Measurements from ENCODE around the gene TIMD4.

Gene TIMD4

DNA sequence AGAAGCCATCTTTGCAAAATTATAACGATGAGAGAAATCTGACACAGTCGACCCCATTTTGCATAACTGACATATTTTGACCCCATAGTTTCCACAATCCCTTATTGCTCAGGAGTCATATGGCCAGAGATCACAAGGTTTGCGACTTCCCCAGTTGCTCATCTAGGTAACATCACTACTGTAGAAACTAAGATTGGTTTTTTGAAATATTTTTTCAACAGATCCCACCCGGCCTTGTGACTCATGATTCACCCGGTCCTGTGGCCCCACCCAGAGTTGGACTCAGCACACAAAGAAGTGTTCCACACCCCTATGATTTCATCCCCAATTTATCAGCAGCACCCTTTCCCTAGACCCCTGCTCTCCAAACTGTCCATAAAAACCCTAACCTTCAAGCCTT lies 50.2 kb downstream of the TIMD4 start:
- TF ChIP-seq ZBTB7A (IDR thresholded peaks at IDR 0.05; ENCODE audit: low read depth) (no peak), TCF12 (IDR thresholded peaks at IDR 0.05; ENCODE audit: low read depth) (no peak), EGR1 (IDR thresholded peaks at IDR 0.05) (no peak), TAF1 (IDR thresholded peaks at IDR 0.05; ENCODE audit: low read depth) (no peak), FOXM1 (IDR thresholded peaks at IDR 0.05; ENCODE audit: borderline replicate concordance, low read depth) (no peak), TEAD4 (IDR thresholded peaks at IDR 0.05) (no peak), RAD21 (IDR thresholded peaks at IDR 0.05; ENCODE audit: low read depth) (no peak), CEBPB (IDR thresholded peaks at IDR 0.05) (no peak), EP300 (IDR thresholded peaks at IDR 0.05; ENCODE audit: borderline replicate concordance) (no peak), NFIC (IDR thresholded peaks at IDR 0.05) (no peak), CREB1 (IDR thresholded peaks at IDR 0.05; ENCODE audit: low read depth) (no peak), YY1 (IDR thresholded peaks at IDR 0.05; ENCODE audit: low read depth) (no peak)
- TF ChIP-seq, protein P1, sequence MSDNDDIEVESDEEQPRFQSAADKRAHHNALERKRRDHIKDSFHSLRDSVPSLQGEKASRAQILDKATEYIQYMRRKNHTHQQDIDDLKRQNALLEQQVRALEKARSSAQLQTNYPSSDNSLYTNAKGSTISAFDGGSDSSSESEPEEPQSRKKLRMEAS (IDR thresholded peaks at IDR 0.05) = no peak
- TF ChIP-seq, protein P2, sequence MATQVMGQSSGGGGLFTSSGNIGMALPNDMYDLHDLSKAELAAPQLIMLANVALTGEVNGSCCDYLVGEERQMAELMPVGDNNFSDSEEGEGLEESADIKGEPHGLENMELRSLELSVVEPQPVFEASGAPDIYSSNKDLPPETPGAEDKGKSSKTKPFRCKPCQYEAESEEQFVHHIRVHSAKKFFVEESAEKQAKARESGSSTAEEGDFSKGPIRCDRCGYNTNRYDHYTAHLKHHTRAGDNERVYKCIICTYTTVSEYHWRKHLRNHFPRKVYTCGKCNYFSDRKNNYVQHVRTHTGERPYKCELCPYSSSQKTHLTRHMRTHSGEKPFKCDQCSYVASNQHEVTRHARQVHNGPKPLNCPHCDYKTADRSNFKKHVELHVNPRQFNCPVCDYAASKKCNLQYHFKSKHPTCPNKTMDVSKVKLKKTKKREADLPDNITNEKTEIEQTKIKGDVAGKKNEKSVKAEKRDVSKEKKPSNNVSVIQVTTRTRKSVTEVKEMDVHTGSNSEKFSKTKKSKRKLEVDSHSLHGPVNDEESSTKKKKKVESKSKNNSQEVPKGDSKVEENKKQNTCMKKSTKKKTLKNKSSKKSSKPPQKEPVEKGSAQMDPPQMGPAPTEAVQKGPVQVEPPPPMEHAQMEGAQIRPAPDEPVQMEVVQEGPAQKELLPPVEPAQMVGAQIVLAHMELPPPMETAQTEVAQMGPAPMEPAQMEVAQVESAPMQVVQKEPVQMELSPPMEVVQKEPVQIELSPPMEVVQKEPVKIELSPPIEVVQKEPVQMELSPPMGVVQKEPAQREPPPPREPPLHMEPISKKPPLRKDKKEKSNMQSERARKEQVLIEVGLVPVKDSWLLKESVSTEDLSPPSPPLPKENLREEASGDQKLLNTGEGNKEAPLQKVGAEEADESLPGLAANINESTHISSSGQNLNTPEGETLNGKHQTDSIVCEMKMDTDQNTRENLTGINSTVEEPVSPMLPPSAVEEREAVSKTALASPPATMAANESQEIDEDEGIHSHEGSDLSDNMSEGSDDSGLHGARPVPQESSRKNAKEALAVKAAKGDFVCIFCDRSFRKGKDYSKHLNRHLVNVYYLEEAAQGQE (IDR thresholded peaks at IDR 0.05; ENCODE audit: low read depth) = no peak
- TF ChIP-seq, protein P3, sequence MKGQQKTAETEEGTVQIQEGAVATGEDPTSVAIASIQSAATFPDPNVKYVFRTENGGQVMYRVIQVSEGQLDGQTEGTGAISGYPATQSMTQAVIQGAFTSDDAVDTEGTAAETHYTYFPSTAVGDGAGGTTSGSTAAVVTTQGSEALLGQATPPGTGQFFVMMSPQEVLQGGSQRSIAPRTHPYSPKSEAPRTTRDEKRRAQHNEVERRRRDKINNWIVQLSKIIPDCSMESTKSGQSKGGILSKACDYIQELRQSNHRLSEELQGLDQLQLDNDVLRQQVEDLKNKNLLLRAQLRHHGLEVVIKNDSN (IDR thresholded peaks at IDR 0.05) = no peak

DNA sequence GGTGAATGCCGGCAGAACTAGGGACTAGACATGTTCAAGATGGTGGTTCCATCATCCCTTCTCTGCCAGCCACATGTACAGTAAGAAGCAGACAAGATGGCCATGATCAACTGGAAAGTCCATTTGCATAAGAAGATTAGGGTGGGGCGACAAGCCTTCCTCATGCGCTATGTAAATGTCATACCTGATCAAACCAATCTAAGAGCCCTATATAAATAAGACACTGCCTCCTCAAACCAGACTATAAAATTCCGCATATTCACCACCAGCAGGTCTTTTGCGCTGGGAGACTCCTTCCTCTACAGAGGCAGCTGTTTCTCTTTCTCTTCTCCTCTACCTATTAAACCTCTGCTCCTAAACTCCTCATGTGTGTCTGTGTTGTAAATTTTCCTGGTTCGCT lies 53.8 kb downstream of the TIMD4 start:
- TF ChIP-seq TEAD4 (IDR thresholded peaks at IDR 0.05) (no peak), NFIC (IDR thresholded peaks at IDR 0.05) (no peak), EP300 (IDR thresholded peaks at IDR 0.05; ENCODE audit: borderline replicate concordance) (no peak), FOXM1 (IDR thresholded peaks at IDR 0.05; ENCODE audit: borderline replicate concordance, low read depth) (no peak), ZBTB7A (IDR thresholded peaks at IDR 0.05; ENCODE audit: low read depth) (no peak), RAD21 (IDR thresholded peaks at IDR 0.05; ENCODE audit: low read depth) (no peak), TCF12 (IDR thresholded peaks at IDR 0.05; ENCODE audit: low read depth) (no peak), TAF1 (IDR thresholded peaks at IDR 0.05; ENCODE audit: low read depth) (no peak), YY1 (IDR thresholded peaks at IDR 0.05; ENCODE audit: low read depth) (no peak), EGR1 (IDR thresholded peaks at IDR 0.05) (no peak), CREB1 (IDR thresholded peaks at IDR 0.05; ENCODE audit: low read depth) (no peak)
- TF ChIP-seq, protein P1 (IDR thresholded peaks at IDR 0.05) = no peak
- TF ChIP-seq, protein P2 (IDR thresholded peaks at IDR 0.05; ENCODE audit: low read depth) = no peak
- TF ChIP-seq, protein P3 (IDR thresholded peaks at IDR 0.05) = no peak

DNA sequence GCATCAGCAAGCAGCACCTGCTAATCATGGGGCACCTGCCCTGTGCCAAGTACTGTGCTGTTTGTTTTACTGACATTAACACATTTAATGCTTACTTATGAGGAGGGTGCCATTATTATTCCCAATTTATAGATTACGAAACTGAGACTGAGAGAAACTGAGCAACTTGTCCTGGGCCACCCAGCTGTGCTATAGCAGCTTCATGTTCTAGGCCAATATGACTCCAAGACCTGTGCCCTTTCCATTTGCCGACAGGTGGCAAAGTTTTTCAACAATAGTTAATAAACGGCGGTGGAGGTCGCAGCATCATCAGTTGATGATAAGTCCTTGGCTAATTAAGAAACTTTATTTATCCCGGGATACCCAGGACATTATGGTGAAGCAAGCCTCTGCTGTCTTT lies 55.4 kb downstream of the TIMD4 start:
- no peak for TF ChIP-seq RAD21 (IDR thresholded peaks at IDR 0.05; ENCODE audit: low read depth)
- TF ChIP-seq CREB1 (IDR thresholded peaks at IDR 0.05; ENCODE audit: low read depth) = no peak
- no peak for TF ChIP-seq CEBPB (IDR thresholded peaks at IDR 0.05)
- TF ChIP-seq EGR1 (IDR thresholded peaks at IDR 0.05) = no peak
- TF ChIP-seq, protein P3 (IDR thresholded peaks at IDR 0.05) = no peak
- TF ChIP-seq, protein P2 (IDR thresholded peaks at IDR 0.05; ENCODE audit: low read depth) = no peak
- TF ChIP-seq FOXM1 (IDR thresholded peaks at IDR 0.05; ENCODE audit: borderline replicate concordance, low read depth) = no peak
- no peak for TF ChIP-seq TAF1 (IDR thresholded peaks at IDR 0.05; ENCODE audit: low read depth)
- TF ChIP-seq TCF12 (IDR thresholded peaks at IDR 0.05; ENCODE audit: low read depth) = no peak
- TF ChIP-seq NFIC (IDR thresholded peaks at IDR 0.05) = no peak
- no peak for TF ChIP-seq EP300 (IDR thresholded peaks at IDR 0.05; ENCODE audit: borderline replicate concordance)
- no peak for TF ChIP-seq ZBTB7A (IDR thresholded peaks at IDR 0.05; ENCODE audit: low read depth)
- TF ChIP-seq YY1 (IDR thresholded peaks at IDR 0.05; ENCODE audit: low read depth) = no peak
- TF ChIP-seq, protein P1 (IDR thresholded peaks at IDR 0.05) = no peak

Measured in Ishikawa (cell line).